Measurements from ENCODE around the gene RIPOR3. TPM values are rescaled to one million over a fixed set of nuclear protein-coding genes. Genes with fewer than 3 reads are reported as not detected.
"Not testable (repeated sequence)": the region's sequence is repeated elsewhere in the genome, so short reads cannot be mapped to it uniquely, and the experiment has no call there.

The RIPOR3 gene
- total RNA-seq, 2 experiments from 2014 or later: not detected

GRCh38 chr20:50545126-50545525 is 146.2 kb downstream of the RIPOR3 start:
- Mint-ChIP-seq H3K27me3 (no peaks in the 10 kb centered on the region), H3K4me1 (peaks cover 87% of the 10 kb centered on the region), H3K36me3 (ENCODE audit: low read depth) (peaks cover 49% of the 10 kb centered on the region), H3K9me3 (ENCODE audit: low read depth) (no peaks in the 10 kb centered on the region), H3K27ac (peak overlapping the region; percentile 95), H3K4me3 (no peak overlapping the region)
- no peak for ATAC-seq
- DNase-seq: no peak
- ChIA-PET POLR2A (interaction anchor here (0.6 to 1.2 kb wide), 2 partner anchors 16 to 21 kb away, joined by 3 read pairs; no protein-coding TSS in a partner anchor), CTCF (interaction anchor here (0.7 to 2.2 kb wide), 6 partner anchors 11 to 62 kb away, joined by 3 to 10 read pairs (median 6); no protein-coding TSS in a partner anchor)
- intact Hi-C loops (cut with DNase I, micrococcal nuclease): no loop called here

DNA sequence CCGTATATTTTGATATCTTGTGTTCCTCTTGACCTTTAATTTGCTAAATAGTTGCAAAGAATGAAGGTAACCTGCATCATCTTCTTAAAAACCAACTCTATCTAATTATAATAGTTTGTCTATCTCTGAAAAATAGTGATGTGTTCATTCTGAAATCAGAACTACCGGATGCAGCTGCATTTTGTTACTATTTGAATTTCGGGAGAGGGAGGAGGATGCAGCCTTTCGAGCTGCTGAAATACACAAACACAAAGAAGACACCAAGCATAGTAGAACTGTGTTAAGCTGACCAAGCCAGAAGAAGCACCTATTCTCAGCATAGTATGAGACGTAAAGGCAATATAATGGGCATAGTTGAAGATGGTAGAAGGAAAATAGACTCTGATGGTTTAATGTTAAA is 148.0 kb downstream of the RIPOR3 start:
- no peak overlapping the region for H3K4me3 Mint-ChIP-seq
- DNase-seq: no peak
- H3K9me3 Mint-ChIP-seq (ENCODE audit: low read depth): no peaks in the 10 kb centered on the region
- no peak for ATAC-seq
- peaks cover 46% of the 10 kb centered on the region for H3K36me3 Mint-ChIP-seq (ENCODE audit: low read depth)
- H3K4me1 Mint-ChIP-seq: peaks cover 89% of the 10 kb centered on the region
- intact Hi-C loops (cut with DNase I, micrococcal nuclease): loop anchor here in 1 of 2 experiments (2.0 kb wide), 1 partner anchor 15 kb away; no protein-coding TSS in a partner anchor
- ChIA-PET CTCF (interaction anchor here (0.9 to 2.2 kb wide), 2 partner anchors 18 to 27 kb away, joined by 3 to 9 read pairs; no protein-coding TSS in a partner anchor), POLR2A (no interaction called here)
- H3K27ac Mint-ChIP-seq: peak overlapping the region; percentile 16
- no peaks in the 10 kb centered on the region for H3K27me3 Mint-ChIP-seq

- no peaks in the 10 kb centered on the region for H3K9me3 Mint-ChIP-seq (ENCODE audit: low read depth)
- no peak overlapping the region for H3K4me3 Mint-ChIP-seq
- intact Hi-C loops (cut with DNase I, micrococcal nuclease): loop anchor here in 1 of 2 experiments (2.0 kb wide), 1 partner anchor 13 kb away; no protein-coding TSS in a partner anchor
- ChIA-PET POLR2A (no interaction called here), CTCF (interaction anchor here (0.6 to 2.2 kb wide), 7 partner anchors 10 to 371 kb away, joined by 3 to 9 read pairs (median 3); no protein-coding TSS in a partner anchor)
- DNase-seq (no peak), ATAC-seq (peak; percentile 14)
- peaks cover 83% of the 10 kb centered on the region for H3K4me1 Mint-ChIP-seq
- H3K27me3 Mint-ChIP-seq: no peaks in the 10 kb centered on the region
- peak overlapping the region; percentile 52 for H3K27ac Mint-ChIP-seq
- peaks cover 43% of the 10 kb centered on the region for H3K36me3 Mint-ChIP-seq (ENCODE audit: low read depth)
These were observed 149.7 kb downstream of the RIPOR3 start for GRCh38 chr20:50541606-50542041.

- ATAC-seq (peak; percentile 13), DNase-seq (no peak)
- H3K4me3 Mint-ChIP-seq: no peak overlapping the region
- ChIA-PET POLR2A (interaction anchor here (0.6 to 0.8 kb wide), 2 partner anchors 10 to 38 kb away, joined by 3 read pairs; no protein-coding TSS in a partner anchor), CTCF (interaction anchor here (0.6 to 1.6 kb wide), 5 partner anchors 10 to 370 kb away, joined by 3 to 6 read pairs (median 3); no protein-coding TSS in a partner anchor)
- peak overlapping the region; percentile 34 for H3K27ac Mint-ChIP-seq
- peaks cover 36% of the 10 kb centered on the region for H3K36me3 Mint-ChIP-seq (ENCODE audit: low read depth)
- peaks cover 80% of the 10 kb centered on the region for H3K4me1 Mint-ChIP-seq
- H3K9me3 Mint-ChIP-seq (ENCODE audit: low read depth): no peaks in the 10 kb centered on the region
- intact Hi-C loops (cut with DNase I, micrococcal nuclease): no loop called here
- H3K27me3 Mint-ChIP-seq: no peaks in the 10 kb centered on the region
These were observed 150.4 kb downstream of the RIPOR3 start for GRCh38 chr20:50540620-50541605.

DNA sequence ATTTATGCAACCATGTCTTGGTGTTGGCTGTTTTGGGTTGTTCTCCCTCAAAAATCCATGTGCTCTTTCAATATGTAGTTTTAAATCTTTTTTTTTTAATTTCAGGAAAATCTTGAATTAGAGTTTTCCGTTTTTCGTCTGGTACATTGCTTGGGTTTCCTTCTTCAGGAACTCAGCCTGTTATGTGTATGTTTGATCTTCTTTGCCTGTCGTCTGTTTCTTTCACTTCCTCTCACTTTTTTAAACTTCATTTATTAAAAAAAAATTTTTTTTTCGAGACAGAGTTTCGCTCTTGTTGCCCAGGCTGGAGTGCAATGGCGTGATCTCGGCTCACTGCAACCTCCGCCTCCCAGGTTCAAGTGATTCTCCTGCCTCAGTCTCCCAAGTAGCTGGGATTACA is 151.5 kb downstream of the RIPOR3 start:
- CTCF ChIA-PET; H3K27me3 Mint-ChIP-seq; H3K9me3 Mint-ChIP-seq (ENCODE audit: low read depth); H3K4me3 Mint-ChIP-seq; intact Hi-C loops (cut with DNase I, micrococcal nuclease); DNase-seq; ATAC-seq; H3K27ac Mint-ChIP-seq: not testable (repeated sequence)
- H3K4me1 Mint-ChIP-seq: peaks cover 80% of the 10 kb centered on the region
- peaks cover 32% of the 10 kb centered on the region for H3K36me3 Mint-ChIP-seq (ENCODE audit: low read depth)
- POLR2A ChIA-PET: interaction anchor here (0.6 to 0.8 kb wide), 2 partner anchors 11 to 15 kb away, joined by 3 to 4 read pairs; no protein-coding TSS in a partner anchor

GRCh38 chr20:50538276-50538675 is 153.1 kb downstream of the RIPOR3 start:
- Mint-ChIP-seq H3K9me3 (ENCODE audit: low read depth) (no peaks in the 10 kb centered on the region), H3K4me1 (peaks cover 79% of the 10 kb centered on the region), H3K27ac (peak overlapping the region; percentile 4), H3K27me3 (no peaks in the 10 kb centered on the region), H3K4me3 (no peak overlapping the region), H3K36me3 (ENCODE audit: low read depth) (peaks cover 35% of the 10 kb centered on the region)
- ChIA-PET POLR2A (interaction anchor here (0.6 to 1.4 kb wide), 4 partner anchors 15 to 33 kb away, joined by 3 to 4 read pairs (median 4); partner anchors contain the start of gene PTPN1), CTCF (interaction anchor here (0.5 to 1.8 kb wide), 8 partner anchors 9 to 372 kb away, joined by 3 to 5 read pairs (median 3); no protein-coding TSS in a partner anchor)
- DNase-seq (no peak), ATAC-seq (no peak)
- intact Hi-C loops (cut with DNase I, micrococcal nuclease): no loop called here

DNA sequence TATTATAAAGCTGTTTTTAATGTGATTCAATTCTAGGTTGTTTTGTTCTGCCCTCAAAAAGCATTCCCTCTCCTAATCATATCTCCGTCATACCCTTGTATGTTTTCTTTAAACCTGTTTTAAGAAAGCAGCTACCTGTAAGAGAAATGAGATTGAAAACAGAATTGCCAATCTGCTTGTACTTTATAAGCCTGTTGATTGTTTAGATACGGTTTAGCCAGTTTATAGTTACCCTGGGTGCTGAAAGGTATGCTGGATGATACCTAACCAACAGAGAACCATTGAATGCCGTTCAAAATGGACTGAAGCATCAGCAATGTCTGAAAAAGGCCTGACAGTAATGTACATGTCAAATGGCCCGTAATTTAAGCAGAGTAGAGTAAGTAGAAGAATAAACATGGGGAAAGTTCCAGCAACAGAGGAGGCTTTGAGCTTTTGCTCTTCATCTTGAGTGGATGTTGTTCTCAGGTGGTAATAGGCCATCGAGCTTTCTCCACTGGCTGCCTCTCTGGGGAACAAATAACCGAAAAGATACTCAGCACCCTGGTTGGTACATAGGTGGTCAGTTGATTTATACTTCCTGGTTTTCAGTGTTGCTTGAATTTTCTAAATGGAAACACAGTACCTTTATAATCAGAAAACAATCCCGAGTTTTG is 153.7 kb downstream of the RIPOR3 start:
- Mint-ChIP-seq H3K36me3 (ENCODE audit: low read depth) (peaks cover 35% of the 10 kb centered on the region), H3K9me3 (ENCODE audit: low read depth) (no peaks in the 10 kb centered on the region), H3K27ac (peak overlapping the region; percentile 4), H3K27me3 (no peaks in the 10 kb centered on the region), H3K4me1 (peaks cover 81% of the 10 kb centered on the region), H3K4me3 (no peak overlapping the region)
- ATAC-seq (no peak), DNase-seq (no peak)
- intact Hi-C loops (cut with DNase I, micrococcal nuclease): no loop called here
- CTCF ChIA-PET: interaction anchor here (0.6 to 2.2 kb wide), 10 partner anchors 9 to 62 kb away, joined by 3 to 6 read pairs (median 3); no protein-coding TSS in a partner anchor
- POLR2A ChIA-PET: interaction anchor here (0.6 to 1.4 kb wide), 3 partner anchors 25 to 33 kb away, joined by 3 to 4 read pairs (median 3); partner anchors contain the start of gene PTPN1

- H3K4me1 Mint-ChIP-seq: peaks cover 81% of the 10 kb centered on the region
- intact Hi-C loops (cut with DNase I, micrococcal nuclease): no loop called here
- H3K27me3 Mint-ChIP-seq: no peaks in the 10 kb centered on the region
- DNase-seq (no peak), ATAC-seq (no peak)
- H3K27ac Mint-ChIP-seq: no peak overlapping the region
- ChIA-PET CTCF (interaction anchor here (0.6 to 2.5 kb wide), 6 partner anchors 10 to 430 kb away, joined by 3 to 7 read pairs (median 4); no protein-coding TSS in a partner anchor), POLR2A (no interaction called here)
- H3K36me3 Mint-ChIP-seq (ENCODE audit: low read depth): peaks cover 32% of the 10 kb centered on the region
- H3K4me3 Mint-ChIP-seq: no peak overlapping the region
- H3K9me3 Mint-ChIP-seq (ENCODE audit: low read depth): no peaks in the 10 kb centered on the region
These were observed 155.0 kb downstream of the RIPOR3 start for GRCh38 chr20:50536333-50536732.

Small RNAs within 50 kb of the gene (microRNA-seq; reads per million reads assigned to microRNA genes)
- gene MIR1302-5 (ENCODE audit: borderline replicate concordance) (not detected), gene MIR645 (ENCODE audit: borderline replicate concordance) (not detected)

Other genes with a start within 250 kb of the RIPOR3 start
- 10 to 100 TPM; 79.0 to 92.8 TPM for gene PTPN1, start 181.2 kb downstream of the RIPOR3 start, total RNA-seq
- 1 to 10 TPM; 4.9 to 6.2 TPM for gene PARD6B, start 40.0 kb upstream of the RIPOR3 start, total RNA-seq
- 10 to 100 TPM; 11.6 to 17.0 TPM for gene BCAS4, start 103.5 kb upstream of the RIPOR3 start, total RNA-seq
- gene ADNP, start 239.9 kb upstream of the RIPOR3 start, total RNA-seq: 10 to 100 TPM; 61.0 to 86.1 TPM